Pulmonary artery endothelial cell (primary cell): ENCODE results near the gene STRN4. TPM values are rescaled to one million over a fixed set of nuclear protein-coding genes. Genes with fewer than 3 reads are reported as not detected.

ENCODE experiments used
- DNase-seq: peaks from one replicate; pipeline ENCODE4 v3.0.0-alpha.2; 2011; ENCODE audit warnings: low read depth, low spot score
- total RNA-seq: library from RNA; depleted of rRNA; stranded (reverse); fragments of >200 nt; gene quantifications from 2 replicates; pipeline ENCODE4 v1.2.3, GENCODE V29; 2014

The STRN4 gene
- total RNA-seq, 1 donor from 2014 or later, result 86.7 TPM

GRCh38 chr19:46742926-46743480 lies 3.2 kb downstream of the STRN4 start:
- no peak for DNase-seq

DNA sequence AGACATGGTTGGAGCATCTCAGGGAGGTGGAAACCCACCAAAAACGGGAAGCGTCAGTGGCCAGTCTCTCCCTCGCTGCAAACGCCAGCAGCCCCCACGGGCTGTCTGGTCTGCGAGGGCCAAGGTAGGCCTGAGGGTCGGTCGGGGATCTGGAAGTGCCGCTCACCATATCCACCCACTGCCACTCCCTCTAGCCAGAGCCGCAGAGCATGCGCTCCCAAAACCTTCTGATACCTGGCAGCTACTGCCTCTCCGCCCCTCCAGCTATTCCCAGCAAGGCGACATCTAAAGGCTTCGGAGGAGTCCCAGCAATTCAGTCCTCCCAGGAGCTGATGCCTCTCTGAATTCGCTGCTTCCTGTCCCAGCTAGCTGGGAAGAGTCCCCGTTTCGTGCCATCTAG lies 4.8 kb downstream of the STRN4 start:
- no peak for DNase-seq

DNA sequence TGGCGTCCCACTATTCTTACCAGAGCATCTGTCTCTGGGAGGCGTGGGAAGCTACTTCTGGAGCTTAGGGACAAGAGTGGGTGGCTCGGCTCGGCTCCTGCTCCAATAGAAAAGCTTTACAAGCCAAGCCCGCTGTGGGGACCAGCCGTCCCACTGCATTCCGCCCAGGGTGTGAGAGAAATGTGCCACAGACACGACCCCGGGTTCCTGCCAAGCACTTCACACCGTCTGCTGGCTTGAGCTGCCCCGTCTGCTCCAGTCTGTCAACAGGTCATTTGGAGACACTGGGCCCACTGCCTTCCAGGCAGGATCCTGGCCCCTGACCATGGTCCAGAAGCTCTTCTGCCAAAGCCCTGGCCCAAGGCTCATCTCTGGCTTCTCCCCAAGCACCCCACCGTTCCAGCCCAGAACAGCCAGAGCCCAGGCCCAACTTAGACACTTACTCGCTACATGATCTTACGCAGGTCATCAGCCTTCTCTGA lies 6.9 kb downstream of the STRN4 start:
- DNase-seq, result no peak

GRCh38 chr19:46737761-46738171 lies 8.5 kb downstream of the STRN4 start:
- no peak for DNase-seq

DNA sequence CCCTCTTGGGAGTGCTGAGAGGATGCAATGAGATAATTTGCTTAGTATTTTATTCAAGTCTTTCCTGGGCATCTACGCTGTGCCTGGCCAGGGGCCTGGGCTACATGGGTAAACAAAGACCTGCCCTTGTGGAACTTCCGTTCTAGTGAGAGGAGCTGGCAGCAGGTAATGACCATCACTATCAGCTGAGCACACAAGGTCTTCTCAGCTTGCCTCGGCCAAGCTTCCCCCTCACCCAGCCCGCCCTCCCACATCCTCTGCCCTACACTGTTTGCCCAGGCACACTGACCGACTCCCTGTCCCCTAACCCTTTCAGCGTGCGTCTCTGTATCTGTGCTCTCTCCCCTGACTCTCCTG lies 9.0 kb downstream of the STRN4 start:
- no peak for DNase-seq

DNA sequence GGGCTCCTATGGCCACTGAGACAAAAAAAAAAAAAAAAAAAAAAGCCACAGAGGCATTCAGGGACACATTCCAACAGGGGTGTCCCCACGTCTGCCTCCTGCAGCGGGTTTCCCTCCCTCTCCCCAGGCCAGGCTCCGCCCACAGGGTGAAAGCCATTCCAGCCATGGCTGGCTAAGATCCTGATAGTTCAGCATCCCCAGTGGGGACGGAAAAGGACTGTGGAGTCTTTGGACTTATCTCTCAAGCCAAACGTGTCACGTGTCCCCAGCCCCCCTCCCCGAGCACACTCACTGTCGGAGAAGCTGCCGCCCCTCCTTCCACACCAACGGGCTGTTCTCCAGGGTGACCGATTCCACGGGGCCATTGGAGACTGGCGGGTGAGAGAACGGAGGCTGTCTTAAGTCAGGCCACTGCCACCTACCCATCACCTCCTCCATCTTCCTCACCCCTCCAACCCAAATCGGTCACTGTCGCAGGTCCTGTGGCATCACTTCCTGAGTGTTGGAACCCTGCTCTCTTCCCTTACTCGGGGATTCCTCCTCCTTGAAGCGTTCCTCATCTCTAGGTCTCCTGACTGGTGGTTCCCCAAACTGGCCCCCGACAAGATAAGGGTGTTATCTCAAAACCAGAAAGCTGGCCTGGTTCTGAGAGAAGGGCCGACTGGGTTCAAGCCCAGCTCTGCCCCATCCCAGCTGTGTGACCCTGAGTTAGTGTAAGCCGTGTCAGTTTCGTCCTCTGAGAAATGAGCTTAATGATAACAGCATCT lies 9.5 kb downstream of the STRN4 start:
- DNase-seq, result no peak

DNA sequence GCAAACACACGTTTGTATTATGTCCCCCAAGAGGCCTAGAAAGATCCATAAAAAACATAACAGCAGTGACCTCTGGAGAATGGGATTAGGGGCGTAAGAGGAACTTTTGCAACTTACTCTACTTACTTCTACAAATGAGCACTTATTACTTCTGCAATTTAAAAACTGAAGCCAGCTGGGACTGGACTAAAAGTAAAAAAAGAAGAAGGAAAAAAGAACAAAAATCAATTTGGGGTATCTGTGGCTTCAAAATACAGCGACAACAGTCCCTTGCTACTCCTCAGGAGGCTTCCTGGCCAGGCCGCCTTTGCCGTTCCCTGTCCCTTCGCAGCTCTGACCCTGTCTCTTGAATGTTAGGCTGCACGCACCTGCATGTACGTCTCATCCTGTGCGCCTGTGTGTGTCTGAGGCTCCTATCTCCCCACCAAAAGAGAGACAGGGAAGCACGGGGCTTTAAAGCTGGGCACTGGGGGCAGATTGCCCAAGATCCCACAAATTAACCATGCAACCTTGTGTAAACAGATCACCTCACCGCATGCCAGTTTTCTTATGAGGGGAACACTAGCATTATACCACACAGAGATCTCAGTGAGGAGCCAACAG lies 12.5 kb downstream of the STRN4 start:
- no peak for DNase-seq

DNA sequence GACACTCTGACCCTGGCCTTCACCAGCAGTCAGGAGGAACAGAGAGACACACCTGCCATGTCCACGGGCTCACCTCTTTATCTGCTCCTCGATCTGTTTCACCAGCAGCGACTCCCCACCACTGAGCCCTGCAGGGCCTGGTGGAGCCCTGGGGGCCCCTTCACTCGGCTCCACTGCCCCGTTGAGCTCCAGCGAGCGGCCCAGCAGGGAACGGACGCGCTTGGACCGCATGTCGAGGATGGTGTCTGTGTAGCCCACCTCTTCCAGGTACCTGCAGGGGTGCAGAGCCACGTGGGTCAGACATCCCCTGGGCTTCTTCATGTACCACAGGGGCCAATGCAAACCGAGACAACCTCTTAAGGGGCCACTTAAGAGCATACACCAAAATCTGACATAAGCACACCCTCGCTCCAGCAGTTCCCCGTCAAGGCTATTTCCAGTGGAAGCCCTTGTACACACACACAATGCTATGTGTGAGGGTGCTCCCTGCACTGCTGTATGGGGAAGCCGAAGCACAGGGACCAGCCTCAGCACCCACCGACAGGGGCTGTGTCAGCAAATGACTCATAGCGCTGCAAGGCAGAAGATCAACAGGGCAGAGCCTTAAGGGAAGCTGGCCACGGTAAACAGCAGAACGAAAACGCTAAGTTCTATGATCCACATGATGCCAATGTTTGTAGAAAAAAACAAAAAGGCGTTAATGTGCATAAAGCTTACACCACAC lies 13.1 kb downstream of the STRN4 start:
- DNase-seq, result no peak

GRCh38 chr19:46732172-46732938 lies 13.9 kb downstream of the STRN4 start:
- DNase-seq, result no peak

- no peak for DNase-seq
These were observed 14.7 kb downstream of the STRN4 start for GRCh38 chr19:46731584-46731983.

GRCh38 chr19:46731007-46731501 lies 15.2 kb downstream of the STRN4 start:
- DNase-seq, result peak; percentile 65

DNA sequence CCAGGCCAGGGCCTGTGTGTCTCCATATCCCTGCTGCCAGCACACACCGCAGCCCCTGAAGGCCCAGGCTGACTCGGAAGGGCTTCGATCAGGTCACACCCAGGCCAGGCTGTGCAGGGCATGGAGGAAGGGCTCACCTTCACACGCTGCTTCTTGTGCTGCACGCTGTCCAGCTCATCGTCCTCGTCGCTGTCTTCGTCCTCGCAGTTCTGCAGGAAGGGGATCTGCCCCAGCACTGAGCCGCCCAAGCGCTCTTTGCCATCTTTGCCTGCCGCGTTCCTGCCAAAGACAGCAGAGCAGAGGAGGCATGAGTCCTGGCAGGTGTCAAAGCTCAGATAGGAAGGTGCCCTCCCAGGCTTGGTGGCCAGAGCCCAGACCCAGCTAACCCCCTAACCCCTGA lies 15.7 kb downstream of the STRN4 start:
- no peak for DNase-seq

DNA sequence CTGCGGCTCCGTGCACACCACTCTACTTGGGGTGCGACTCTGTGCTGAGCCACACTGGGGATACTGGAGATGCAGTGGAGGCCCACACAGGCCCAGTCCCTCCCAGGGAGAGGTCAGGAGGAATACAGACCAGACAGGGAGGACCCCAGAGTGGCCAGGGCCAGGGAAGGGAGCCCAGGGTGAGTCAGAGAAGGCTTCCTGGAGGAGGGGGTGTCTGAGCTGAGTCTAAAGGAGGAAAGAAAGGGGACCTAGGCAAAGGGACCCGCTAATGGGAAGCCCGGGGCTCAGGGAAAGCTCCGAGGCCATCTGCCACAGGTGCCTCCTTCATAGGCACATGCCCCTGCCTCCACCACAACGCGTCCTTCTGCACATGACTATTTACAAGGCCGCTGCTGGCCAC lies 16.1 kb downstream of the STRN4 start:
- DNase-seq, result no peak

DNA sequence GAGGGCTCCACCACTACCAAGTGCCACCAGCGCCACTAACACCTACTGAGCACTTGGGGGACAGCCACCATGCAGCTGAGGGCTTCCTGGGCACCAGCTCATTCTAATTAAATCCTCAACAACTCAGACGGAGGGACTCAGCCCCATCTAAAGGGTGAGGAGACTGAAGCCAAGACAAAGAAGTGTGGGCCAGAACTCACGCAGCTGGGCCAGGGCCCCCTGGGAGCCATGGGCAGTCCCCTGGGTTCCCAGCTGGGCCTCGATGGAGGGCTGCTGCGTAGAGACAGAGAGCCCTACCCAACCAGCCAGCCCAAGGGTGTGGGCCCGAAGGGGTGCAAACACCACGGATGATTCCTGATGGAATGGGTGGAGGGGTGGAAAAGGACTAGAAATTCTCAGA lies 16.6 kb downstream of the STRN4 start:
- DNase-seq, result no peak

GRCh38 chr19:46728693-46729339 lies 17.4 kb downstream of the STRN4 start:
- peak; percentile 58 for DNase-seq

GRCh38 chr19:46728208-46728607 lies 18.0 kb downstream of the STRN4 start:
- DNase-seq, result peak; percentile 79

DNA sequence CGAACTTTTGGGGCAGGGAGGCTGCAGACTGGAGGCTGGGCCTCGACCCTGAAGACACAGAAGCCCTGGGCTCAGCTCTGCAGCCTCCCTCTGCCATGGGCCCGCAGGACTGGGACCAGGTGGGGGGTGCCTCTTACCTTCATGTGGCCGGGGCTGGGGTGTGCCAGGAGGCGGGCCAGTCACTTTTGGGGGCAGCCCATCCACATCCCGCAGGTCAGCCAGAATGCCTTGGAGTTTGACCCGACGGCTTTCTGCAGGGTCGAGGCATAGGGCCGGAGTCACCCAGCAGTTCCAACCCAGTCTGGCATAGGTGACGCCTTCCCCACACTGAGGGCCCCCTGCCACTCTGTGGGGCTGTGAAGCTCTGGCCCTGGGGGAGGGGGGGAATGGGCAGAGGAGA lies 18.5 kb downstream of the STRN4 start:
- DNase-seq, result no peak

GRCh38 chr19:46726971-46727501 lies 19.2 kb downstream of the STRN4 start:
- no peak for DNase-seq

GRCh38 chr19:46726551-46726950 lies 19.7 kb downstream of the STRN4 start:
- DNase-seq, result no peak

GRCh38 chr19:46725859-46726393 lies 20.3 kb downstream of the STRN4 start:
- DNase-seq, result no peak
